Stimulated activated CD4-positive, alpha-beta T cell treated with anti-CD3 and anti-CD28 coated beads, Interleukin-4, amount 100 ng/mL, for 24 hours (primary cell): Measurements from ENCODE around the gene WIPF2.

Source experiments
- DNase-seq: peaks from one replicate; pipeline ENCODE4 v3.0.0-alpha.2; 2020

The WIPF2 gene, protein sequence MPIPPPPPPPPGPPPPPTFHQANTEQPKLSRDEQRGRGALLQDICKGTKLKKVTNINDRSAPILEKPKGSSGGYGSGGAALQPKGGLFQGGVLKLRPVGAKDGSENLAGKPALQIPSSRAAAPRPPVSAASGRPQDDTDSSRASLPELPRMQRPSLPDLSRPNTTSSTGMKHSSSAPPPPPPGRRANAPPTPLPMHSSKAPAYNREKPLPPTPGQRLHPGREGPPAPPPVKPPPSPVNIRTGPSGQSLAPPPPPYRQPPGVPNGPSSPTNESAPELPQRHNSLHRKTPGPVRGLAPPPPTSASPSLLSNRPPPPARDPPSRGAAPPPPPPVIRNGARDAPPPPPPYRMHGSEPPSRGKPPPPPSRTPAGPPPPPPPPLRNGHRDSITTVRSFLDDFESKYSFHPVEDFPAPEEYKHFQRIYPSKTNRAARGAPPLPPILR

GRCh38 chr17:40218740-40219593 lies at the start of gene WIPF2:
TSS of gene WIPF2 (plus strand) at chr17:40219304. CDS start at chr17:40256460, 37,156 bp downstream.
- DNase-seq: peak; percentile 98

DNA sequence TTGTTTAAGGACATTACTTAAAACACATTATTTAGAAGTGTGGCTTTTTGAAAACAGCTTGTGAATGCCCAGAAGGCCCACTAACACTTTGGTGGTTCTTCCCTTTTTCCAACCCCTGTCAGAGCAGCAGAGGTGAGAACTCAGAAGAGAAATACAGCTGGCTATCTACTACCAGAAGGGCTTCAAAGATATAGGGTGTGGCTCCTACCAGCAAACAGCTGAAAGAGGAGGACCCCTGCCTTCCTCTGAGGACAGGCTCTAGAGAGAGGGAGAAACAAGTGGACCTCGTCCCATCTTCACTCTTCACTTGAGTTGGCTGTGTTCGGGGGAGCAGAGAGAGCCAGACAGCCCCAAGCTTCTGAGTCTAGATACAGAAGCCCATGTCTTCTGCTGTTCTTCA lies 48.8 kb upstream of the WIPF2 start:
- no peak for DNase-seq

DNA sequence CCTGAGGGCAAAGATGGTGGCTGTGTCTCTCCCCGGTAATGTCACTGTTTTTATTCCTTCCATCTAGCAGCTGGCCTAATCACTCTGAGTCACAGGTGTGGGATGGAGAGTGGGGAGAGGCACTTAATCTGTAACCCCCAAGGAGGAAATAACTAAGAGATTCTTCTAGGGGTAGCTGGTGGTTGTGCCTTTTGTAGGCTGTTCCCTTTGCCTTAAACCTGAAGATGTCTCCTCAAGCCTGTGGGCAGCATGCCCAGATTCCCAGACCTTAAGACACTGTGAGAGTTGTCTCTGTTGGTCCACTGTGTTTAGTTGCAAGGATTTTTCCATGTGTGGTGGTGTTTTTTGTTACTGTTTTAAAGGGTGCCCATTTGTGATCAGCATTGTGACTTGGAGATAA lies 47.4 kb upstream of the WIPF2 start:
- no peak for DNase-seq

DNA sequence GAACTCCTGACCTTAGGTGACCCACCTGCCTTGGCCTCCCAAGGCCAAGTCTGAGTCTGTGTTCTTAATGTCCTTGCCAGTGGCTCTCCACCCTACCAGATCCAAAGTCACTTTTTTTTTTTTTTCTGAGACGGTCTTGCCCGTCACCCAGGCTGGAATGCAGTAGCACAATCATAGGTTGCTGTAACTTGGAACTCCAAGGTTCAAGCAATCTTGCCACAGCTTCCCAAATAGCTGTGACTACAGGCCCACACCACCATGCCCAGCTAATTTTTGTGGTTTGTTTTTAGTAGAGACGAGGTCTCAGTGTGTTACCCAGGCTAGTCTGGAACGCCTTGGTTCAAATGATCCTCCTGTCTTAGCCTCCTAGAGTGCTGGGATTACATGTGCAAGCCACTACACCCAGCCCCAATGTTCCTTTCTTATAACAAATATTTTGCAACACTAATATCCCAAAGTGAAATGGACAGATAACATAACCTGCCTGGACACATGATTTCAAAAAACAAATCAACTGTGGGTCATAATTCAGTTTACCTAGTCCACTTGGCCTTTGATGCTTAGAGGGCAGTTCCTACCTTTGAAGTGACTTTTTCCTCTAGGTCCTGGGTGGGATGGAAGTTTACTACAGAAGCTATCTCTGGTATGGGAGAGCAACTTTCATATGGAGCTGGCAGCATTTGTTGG lies 45.9 kb upstream of the WIPF2 start:
- no peak for DNase-seq

DNA sequence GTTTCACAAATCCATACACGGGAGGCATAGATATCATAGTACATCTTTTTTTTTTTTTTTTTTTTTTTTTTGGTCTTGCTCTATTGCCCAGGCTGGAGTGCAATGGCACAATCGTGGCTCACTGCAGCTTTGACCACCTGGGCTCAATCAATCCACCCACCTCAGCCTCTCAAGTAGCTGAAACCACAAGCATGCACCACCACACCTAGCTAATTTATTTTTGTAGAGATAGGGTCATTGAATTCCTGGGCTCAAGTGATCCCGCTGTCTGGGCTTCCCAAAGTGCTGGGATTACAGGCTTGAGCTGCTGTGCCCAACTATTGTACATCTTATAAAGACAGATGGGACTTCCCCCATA lies 45.3 kb upstream of the WIPF2 start:
- no peak for DNase-seq

DNA sequence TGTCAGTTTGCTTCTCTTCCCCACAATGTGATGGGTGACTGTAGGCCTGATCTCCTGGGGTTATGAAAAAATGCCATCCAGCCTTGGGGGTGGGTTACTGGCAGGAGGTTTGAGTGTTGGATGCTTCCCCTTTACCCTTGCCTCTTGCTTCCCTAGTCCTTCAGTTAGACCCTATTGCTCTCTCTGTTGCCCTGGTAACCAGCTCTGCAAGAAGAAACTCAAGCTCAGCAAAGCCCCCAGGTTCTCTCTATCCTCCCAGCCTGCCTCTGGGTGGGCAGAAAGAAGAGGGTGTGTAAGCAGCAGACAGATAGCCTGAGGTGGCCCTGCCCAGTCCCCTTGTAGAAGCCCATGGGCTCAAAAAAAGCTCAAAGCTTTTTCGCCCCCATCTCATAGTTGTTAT lies 44.6 kb upstream of the WIPF2 start:
- no peak for DNase-seq

DNA sequence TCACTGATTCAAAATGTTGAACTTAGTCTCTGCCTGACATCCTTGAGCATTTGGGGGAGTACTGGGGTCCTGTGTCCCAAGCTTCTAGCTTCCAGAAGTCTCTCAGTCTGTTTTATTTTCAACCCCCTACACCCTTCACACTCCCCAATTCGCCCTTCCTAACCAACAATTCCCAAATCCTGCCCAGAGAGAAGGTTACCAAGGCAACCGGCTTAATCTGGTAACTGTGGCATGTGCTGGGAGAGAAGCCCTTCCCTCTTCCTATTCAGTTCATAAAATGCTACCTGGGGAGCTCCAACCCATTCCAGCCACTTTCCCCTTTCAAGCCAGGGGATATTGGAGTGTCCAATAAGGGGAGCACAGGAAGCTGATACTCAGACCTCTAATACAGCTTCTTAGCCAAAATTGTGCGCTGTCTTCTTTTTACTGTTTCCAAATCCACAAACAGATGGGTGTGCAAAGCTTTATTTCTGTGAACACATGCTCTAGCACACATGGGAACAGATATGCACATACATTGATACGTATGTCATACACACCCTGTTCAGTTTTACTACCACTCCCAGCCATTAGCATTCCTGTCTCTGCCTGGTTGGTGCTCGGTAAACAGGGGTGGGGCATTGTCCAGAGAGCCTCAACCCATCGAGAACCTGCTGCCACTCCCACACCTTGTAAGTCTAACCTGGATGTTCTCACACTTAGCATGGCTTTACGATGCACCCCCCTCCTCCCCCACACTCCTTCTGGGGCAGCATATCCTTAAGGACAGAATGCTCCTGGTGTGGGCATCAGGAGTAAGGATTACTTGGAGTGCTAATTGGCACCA lies 43.0 kb upstream of the WIPF2 start:
- DNase-seq: no peak

- DNase-seq: no peak
Measured at GRCh38 chr17:40176754-40177110, 42.4 kb upstream of the WIPF2 start.

GRCh38 chr17:40177275-40177874 lies 41.7 kb upstream of the WIPF2 start, which contains the start of gene RAPGEFL1:
TSS of gene RAPGEFL1 (plus strand) at chr17:40177470. CDS start at chr17:40177862, 392 bp downstream.
- DNase-seq: peak; percentile 82

DNA sequence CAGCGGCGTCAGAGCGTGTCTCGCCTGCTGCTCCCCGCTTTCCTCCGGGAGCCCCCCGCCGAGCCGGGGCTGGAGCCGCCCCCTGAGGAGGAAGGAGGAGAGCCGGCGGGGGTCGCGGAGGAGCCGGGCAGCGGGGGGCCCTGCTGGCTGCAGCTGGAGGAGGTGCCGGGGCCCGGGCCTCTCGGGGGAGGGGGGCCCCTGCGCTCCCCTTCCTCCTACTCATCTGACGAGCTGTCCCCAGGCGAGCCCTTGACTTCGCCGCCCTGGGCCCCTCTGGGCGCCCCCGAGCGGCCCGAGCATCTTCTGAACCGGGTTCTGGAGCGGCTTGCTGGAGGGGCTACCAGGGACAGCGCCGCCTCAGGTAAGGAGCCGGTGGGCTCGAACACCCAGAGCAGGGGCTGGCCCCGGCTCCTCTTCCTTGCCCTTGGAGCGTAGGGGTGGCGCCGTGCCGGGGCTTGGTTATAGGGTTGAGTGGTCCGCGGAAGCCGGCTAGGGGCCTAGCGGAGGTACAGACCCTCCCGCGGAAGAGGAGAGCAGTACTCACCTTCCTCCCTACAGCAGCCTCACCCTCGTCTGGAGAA lies 41.0 kb upstream of the WIPF2 start:
- DNase-seq: no peak

DNA sequence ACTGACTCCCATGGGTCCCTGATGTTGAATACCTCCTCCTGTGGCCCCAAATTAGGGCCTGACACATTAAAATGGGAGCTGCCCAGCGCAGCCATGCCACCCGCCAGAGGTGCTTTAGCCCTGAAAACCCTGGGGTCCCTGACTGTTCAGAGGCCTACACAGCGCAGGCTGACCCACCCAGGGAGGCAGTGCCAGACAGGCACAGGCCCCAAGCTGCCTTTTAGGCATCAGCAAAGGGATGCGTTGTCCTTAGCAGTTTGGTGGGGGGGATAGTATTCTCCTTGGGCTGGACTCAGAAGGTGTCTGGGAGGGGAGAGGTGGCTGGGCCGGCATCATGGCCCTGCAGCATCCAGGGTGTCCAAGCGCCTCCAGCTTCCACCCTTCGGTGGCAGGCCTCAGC lies 40.4 kb upstream of the WIPF2 start:
- no peak for DNase-seq

- no peak for DNase-seq
Measured at GRCh38 chr17:40179923-40180659, 39.0 kb upstream of the WIPF2 start.

- no peak for DNase-seq
Measured at GRCh38 chr17:40180694-40181093, 38.4 kb upstream of the WIPF2 start.

- DNase-seq: no peak
Measured at GRCh38 chr17:40181205-40181604, 37.9 kb upstream of the WIPF2 start.

- DNase-seq: no peak
Measured at GRCh38 chr17:40182606-40183005, 36.5 kb upstream of the WIPF2 start.

DNA sequence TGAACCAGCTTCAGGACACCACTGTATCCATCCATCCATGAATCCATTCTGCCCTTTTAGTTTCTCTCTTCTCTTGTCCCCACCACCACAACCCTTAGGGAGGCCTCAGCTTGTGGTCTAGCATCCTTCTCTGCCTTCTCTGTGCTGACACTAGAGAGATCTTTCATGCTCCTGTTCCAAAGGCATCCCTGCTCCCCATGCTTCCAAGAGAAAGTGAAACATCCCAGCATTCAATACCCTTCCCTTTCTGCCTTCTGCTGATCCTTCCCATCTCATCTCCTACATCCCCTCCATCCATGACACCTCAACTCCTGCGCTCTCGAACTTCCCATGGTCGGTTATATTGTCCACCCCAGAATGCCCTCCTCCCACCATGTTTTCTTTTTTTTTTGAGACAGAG lies 31.9 kb upstream of the WIPF2 start:
- no peak for DNase-seq

DNA sequence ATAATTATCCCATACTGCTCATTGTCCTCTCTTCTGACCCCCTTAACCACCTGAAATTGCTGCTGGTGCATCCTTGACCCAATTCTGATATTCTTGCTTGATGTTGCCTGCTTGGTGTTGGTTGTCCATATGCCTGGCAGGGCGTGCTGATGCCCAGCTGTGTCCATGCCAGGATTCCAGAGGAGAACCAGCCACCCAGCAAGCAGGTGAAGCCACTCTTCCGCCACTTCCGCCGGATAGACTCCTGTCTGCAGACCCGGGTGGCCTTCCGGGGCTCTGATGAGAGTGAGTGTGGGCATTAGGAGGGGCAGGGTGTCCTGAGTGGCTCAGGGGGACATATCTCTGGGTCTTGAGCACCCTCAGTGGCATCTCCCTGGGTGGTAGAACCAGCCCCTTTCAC lies 30.4 kb upstream of the WIPF2 start:
- no peak for DNase-seq

GRCh38 chr17:40190197-40191021 lies 28.7 kb upstream of the WIPF2 start:
- peak; percentile 20 for DNase-seq

DNA sequence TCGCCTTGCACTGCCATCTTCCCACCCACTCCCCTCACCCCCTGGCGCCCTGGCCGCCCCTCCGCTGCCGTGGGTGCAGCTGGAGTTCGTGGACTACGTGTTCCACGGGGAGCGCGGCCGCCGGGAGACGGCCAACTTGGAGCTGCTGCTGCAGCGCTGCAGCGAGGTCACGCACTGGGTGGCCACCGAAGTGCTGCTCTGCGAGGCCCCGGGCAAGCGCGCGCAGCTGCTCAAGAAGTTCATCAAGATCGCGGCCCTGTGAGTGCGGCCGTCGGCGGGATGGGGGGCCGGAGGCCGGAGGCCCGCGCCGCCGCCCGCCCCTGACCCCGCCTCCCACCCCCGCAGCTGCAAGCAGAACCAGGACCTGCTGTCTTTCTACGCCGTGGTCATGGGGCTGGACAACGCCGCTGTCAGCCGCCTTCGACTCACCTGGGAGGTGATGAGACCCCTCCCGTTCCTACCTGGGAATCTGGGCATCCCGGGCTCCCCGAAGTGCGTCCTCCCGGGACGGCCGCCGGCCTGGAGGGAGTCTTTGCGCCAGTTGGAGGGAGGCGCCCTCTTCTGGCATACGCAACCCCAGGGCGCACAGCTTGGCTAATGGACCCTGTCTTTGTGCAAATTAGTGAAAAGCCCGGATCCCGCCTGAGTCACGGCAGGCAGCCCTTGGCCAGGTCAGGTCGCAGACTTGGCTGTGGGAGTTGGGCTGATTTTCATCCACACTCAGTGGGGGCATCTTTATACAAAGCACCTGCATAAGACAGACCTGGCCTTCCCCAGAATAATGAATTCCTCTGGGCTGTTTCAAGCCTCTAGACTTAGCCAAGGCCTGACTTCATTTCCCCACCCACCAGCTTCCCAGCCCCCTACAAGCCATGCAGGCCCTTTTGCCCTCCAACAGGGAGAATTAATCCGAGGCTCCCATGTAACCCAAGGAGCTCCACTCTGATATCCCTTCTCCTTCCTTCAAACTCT lies 27.6 kb upstream of the WIPF2 start:
- DNase-seq: peak; percentile 70
